Measurements from ENCODE around the gene CEACAM18.
"Not testable (repeated sequence)": the region's sequence is repeated elsewhere in the genome, so short reads cannot be mapped to it uniquely, and the experiment has no call there.

Gene CEACAM18

GRCh38 chr19:51480590-51480989, 2.3 kb downstream of the CEACAM18 start:
- DNase-seq: peak; percentile 8
- in situ Hi-C loops (cut with HindIII; ENCODE audit: low pct_ligation_motif_present, low pct_unique_long_range_greater_than_20kb, low sequenced_read_pairs): no loop called here

- in situ Hi-C loops (cut with HindIII; ENCODE audit: low pct_ligation_motif_present, low pct_unique_long_range_greater_than_20kb, low sequenced_read_pairs): no loop called here
- no peak for DNase-seq
Measured at GRCh38 chr19:51485960-51486660, 7.8 kb downstream of the CEACAM18 start.

- in situ Hi-C loops (cut with HindIII; ENCODE audit: low pct_ligation_motif_present, low pct_unique_long_range_greater_than_20kb, low sequenced_read_pairs): no loop called here
- no peak for DNase-seq
Measured at GRCh38 chr19:51488491-51488890, 10.2 kb downstream of the CEACAM18 start.

GRCh38 chr19:51489113-51489512, 10.8 kb downstream of the CEACAM18 start:
- in situ Hi-C loops (cut with HindIII; ENCODE audit: low pct_ligation_motif_present, low pct_unique_long_range_greater_than_20kb, low sequenced_read_pairs): no loop called here
- no peak for DNase-seq

GRCh38 chr19:51490676-51491075, 12.3 kb downstream of the CEACAM18 start:
- no peak for DNase-seq

GRCh38 chr19:51491586-51491985, 13.2 kb downstream of the CEACAM18 start:
- no peak for DNase-seq
- in situ Hi-C loops (cut with HindIII; ENCODE audit: low pct_ligation_motif_present, low pct_unique_long_range_greater_than_20kb, low sequenced_read_pairs): no loop called here

More at GRCh38 chr19:51490676-51491075, 12.3 kb downstream of the CEACAM18 start:
- in situ Hi-C loops (cut with HindIII; ENCODE audit: low pct_ligation_motif_present, low pct_unique_long_range_greater_than_20kb, low sequenced_read_pairs): no loop called here

GRCh38 chr19:51493776-51494175, 15.4 kb downstream of the CEACAM18 start:
- in situ Hi-C loops (cut with HindIII; ENCODE audit: low pct_ligation_motif_present, low pct_unique_long_range_greater_than_20kb, low sequenced_read_pairs): no loop called here
- DNase-seq: no peak

GRCh38 chr19:51497666-51498065, 19.3 kb downstream of the CEACAM18 start:
- DNase-seq: no peak
- in situ Hi-C loops (cut with HindIII; ENCODE audit: low pct_ligation_motif_present, low pct_unique_long_range_greater_than_20kb, low sequenced_read_pairs): no loop called here

- DNase-seq: not testable (repeated sequence)
Measured at GRCh38 chr19:51500931-51501330, 22.6 kb downstream of the CEACAM18 start.

GRCh38 chr19:51501594-51502263, 23.4 kb downstream of the CEACAM18 start, which contains the start of gene SIGLEC12:
Gene SIGLEC12, minus strand, starts transcription at chr19:51501800. Its CDS starts 67 bp downstream, at chr19:51501733.
- in situ Hi-C loops (cut with HindIII; ENCODE audit: low pct_ligation_motif_present, low pct_unique_long_range_greater_than_20kb, low sequenced_read_pairs): no loop called here
- DNase-seq: no peak

More at GRCh38 chr19:51500931-51501330, 22.6 kb downstream of the CEACAM18 start:
- in situ Hi-C loops (cut with HindIII; ENCODE audit: low pct_ligation_motif_present, low pct_unique_long_range_greater_than_20kb, low sequenced_read_pairs): not testable (repeated sequence)

- DNase-seq: no peak
- in situ Hi-C loops (cut with HindIII; ENCODE audit: low pct_ligation_motif_present, low pct_unique_long_range_greater_than_20kb, low sequenced_read_pairs): no loop called here
Measured at GRCh38 chr19:51503286-51503817, 25.0 kb downstream of the CEACAM18 start.

- no peak for DNase-seq
- in situ Hi-C loops (cut with HindIII; ENCODE audit: low pct_ligation_motif_present, low pct_unique_long_range_greater_than_20kb, low sequenced_read_pairs): no loop called here
Measured at GRCh38 chr19:51503896-51504295, 25.6 kb downstream of the CEACAM18 start.

- in situ Hi-C loops (cut with HindIII; ENCODE audit: low pct_ligation_motif_present, low pct_unique_long_range_greater_than_20kb, low sequenced_read_pairs): no loop called here
- DNase-seq: no peak
Measured at GRCh38 chr19:51505904-51506303, 27.6 kb downstream of the CEACAM18 start.

- in situ Hi-C loops (cut with HindIII; ENCODE audit: low pct_ligation_motif_present, low pct_unique_long_range_greater_than_20kb, low sequenced_read_pairs): no loop called here
- no peak for DNase-seq
Measured at GRCh38 chr19:51507192-51507591, 28.9 kb downstream of the CEACAM18 start.

- in situ Hi-C loops (cut with HindIII; ENCODE audit: low pct_ligation_motif_present, low pct_unique_long_range_greater_than_20kb, low sequenced_read_pairs): no loop called here
- no peak for DNase-seq
Measured at GRCh38 chr19:51507640-51508058, 29.3 kb downstream of the CEACAM18 start.

GRCh38 chr19:51508059-51508733, 29.9 kb downstream of the CEACAM18 start:
- in situ Hi-C loops (cut with HindIII; ENCODE audit: low pct_ligation_motif_present, low pct_unique_long_range_greater_than_20kb, low sequenced_read_pairs): no loop called here
- no peak for DNase-seq

- in situ Hi-C loops (cut with HindIII; ENCODE audit: low pct_ligation_motif_present, low pct_unique_long_range_greater_than_20kb, low sequenced_read_pairs): no loop called here
- no peak for DNase-seq
Measured at GRCh38 chr19:51509823-51510660, 31.7 kb downstream of the CEACAM18 start.

- in situ Hi-C loops (cut with HindIII; ENCODE audit: low pct_ligation_motif_present, low pct_unique_long_range_greater_than_20kb, low sequenced_read_pairs): no loop called here
- DNase-seq: no peak
Measured at GRCh38 chr19:51511353-51511752, 33.0 kb downstream of the CEACAM18 start.
